Measurements from ENCODE around the gene TLX2.

Gene TLX2

DNA sequence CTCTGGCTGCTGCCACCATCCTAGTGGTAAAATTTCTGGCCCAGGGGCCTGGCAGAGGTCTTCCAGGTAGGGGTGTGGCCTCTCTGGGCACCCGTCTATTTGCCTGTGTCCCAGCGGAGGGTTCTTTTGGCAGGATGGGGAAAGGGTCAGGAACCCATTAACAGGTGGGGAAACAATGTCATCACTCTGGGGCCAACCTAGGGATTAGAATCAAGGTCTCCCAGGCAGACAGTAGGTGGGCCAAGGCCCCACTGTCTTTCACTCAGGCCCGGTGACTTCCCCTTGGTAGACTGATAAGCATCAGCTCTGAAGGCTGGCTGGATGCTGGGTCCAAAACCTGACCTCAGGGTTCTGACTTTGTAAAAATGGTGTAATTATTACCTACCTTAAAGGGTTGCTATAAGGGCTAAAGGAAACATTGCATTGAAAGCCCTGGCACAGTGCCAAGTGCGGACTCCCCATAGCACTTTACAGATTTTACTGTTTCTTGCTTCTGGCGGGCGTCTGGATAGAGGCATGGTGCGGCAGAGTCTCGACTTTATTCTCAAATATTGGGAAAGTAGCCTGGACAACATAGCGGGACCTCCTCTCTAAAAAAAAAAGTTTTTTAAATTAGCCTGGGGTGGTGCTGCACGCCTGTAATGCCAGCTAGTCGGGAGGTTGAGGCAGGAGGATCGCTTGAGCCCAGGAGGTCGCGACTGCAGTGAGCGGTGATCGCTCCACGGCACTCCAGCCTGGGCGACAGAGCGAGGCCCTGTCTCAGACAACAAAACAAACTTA, 17.1 kb upstream of the TLX2 start:
- Histone ChIP-seq H3K9ac (ENCODE audit: low read depth in 1 of 2, low read length in 2 of 2) (peak overlapping the region; percentile 38 to 64), H3K27me3 (ENCODE audit: control insufficient read depth in 1 of 2, insufficient read depth in 2 of 2, low read length in 2 of 2) (peaks cover 0 to 12% of the 10 kb centered on the region in 2 donors), H3K4me1 (ENCODE audit: control insufficient read depth in 1 of 2, insufficient read depth in 2 of 2, low read length in 2 of 2) (peaks cover 32 to 43% of the 10 kb centered on the region in 2 donors), H3K36me3 (ENCODE audit: control insufficient read depth in 1 of 2, insufficient read depth in 2 of 2, low read length in 2 of 2) (peaks cover 16 to 21% of the 10 kb centered on the region in 2 donors), H3K4me3 (ENCODE audit: low read depth in 1 of 2, low read length in 2 of 2) (peak overlapping the region; percentile 74 to 82), H3K9me3 (ENCODE audit: control insufficient read depth in 1 of 2, low read length in 2 of 2) (no peaks in the 10 kb centered on the region), H3K27ac (ENCODE audit: low read depth, low read length) (no peak overlapping the region)

GRCh38 chr2:74497777-74498499, 16.3 kb upstream of the TLX2 start:
- Histone ChIP-seq H3K36me3 (ENCODE audit: control insufficient read depth in 1 of 2, insufficient read depth in 2 of 2, low read length in 2 of 2) (peaks cover 8 to 13% of the 10 kb centered on the region in 2 donors), H3K27ac (ENCODE audit: low read depth, low read length) (no peak overlapping the region), H3K4me1 (ENCODE audit: control insufficient read depth in 1 of 2, insufficient read depth in 2 of 2, low read length in 2 of 2) (peaks cover 32 to 45% of the 10 kb centered on the region in 2 donors), H3K27me3 (ENCODE audit: control insufficient read depth in 1 of 2, insufficient read depth in 2 of 2, low read length in 2 of 2) (peaks cover 0 to 12% of the 10 kb centered on the region in 2 donors), H3K9me3 (ENCODE audit: control insufficient read depth in 1 of 2, low read length in 2 of 2) (no peaks in the 10 kb centered on the region), H3K9ac (ENCODE audit: low read depth in 1 of 2, low read length in 2 of 2) (peak overlapping the region; percentile 64 to 68), H3K4me3 (ENCODE audit: low read depth in 1 of 2, low read length in 2 of 2) (peak overlapping the region; percentile 74 to 82)

DNA sequence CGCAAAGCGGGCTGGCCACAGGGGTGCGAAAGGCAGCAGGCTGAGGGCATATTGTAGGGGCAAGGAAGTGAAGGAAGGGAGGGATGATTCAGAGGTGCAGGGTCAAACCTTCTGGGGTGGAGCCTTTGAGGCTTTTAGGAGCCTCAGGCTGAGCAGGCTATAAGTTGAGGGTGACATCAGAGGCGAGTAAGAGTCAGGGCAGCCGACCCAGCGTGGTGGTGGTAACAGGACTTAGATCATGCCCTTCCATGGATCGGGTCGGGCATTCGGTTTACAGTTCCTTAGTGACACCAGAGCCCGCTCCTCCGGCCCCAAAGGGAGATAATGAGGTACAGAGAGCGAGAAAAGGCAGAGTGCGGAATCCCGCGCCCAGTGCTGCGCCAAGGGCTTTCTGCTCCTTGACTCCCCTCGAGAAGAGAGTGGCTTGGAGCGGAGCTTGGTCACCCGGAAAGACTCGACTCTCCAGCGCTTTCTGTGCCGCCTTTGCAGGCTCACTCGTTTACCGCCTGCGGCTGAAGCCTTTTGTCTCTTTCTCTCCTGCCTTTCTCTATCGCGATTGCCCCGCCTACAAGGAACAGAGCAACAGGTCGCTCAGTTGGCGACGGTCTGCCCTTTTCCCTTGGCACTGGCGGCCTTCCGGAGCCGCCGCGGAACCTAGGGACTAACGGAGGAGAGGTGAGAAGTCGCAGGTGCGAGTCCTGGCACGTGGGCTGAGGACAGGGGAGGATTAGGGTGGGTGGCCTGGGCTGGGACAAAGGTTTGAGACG, 15.6 kb upstream of the TLX2 start:
- Histone ChIP-seq H3K27ac (ENCODE audit: low read depth, low read length) (no peak overlapping the region), H3K27me3 (ENCODE audit: control insufficient read depth in 1 of 2, insufficient read depth in 2 of 2, low read length in 2 of 2) (peaks cover 0 to 12% of the 10 kb centered on the region in 2 donors), H3K4me3 (ENCODE audit: low read depth in 1 of 2, low read length in 2 of 2) (peak overlapping the region; percentile 74 to 82), H3K4me1 (ENCODE audit: control insufficient read depth in 1 of 2, insufficient read depth in 2 of 2, low read length in 2 of 2) (peaks cover 34 to 47% of the 10 kb centered on the region in 2 donors), H3K36me3 (ENCODE audit: control insufficient read depth in 1 of 2, insufficient read depth in 2 of 2, low read length in 2 of 2) (peaks cover 2 to 6% of the 10 kb centered on the region in 2 donors), H3K9me3 (ENCODE audit: control insufficient read depth in 1 of 2, low read length in 2 of 2) (no peaks in the 10 kb centered on the region), H3K9ac (ENCODE audit: low read depth in 1 of 2, low read length in 2 of 2) (peak overlapping the region; percentile 64 to 68)

GRCh38 chr2:74499267-74499939, 14.8 kb upstream of the TLX2 start, which contains the start of gene LBX2:
Gene LBX2 (minus strand): TSS chr2:74499603. CDS start chr2:74499537, 66 bp downstream.
- Histone ChIP-seq H3K9ac (ENCODE audit: low read depth in 1 of 2, low read length in 2 of 2) (peak within 1 kb of the TSS; percentile 64 to 68), H3K9me3 (ENCODE audit: control insufficient read depth in 1 of 2, low read length in 2 of 2) (no peaks in the 10 kb centered on the region), H3K4me1 (ENCODE audit: control insufficient read depth in 1 of 2, insufficient read depth in 2 of 2, low read length in 2 of 2) (peaks cover 41 to 54% of the 10 kb centered on the region in 2 donors), H3K27me3 (ENCODE audit: control insufficient read depth in 1 of 2, insufficient read depth in 2 of 2, low read length in 2 of 2) (peaks cover 0 to 12% of the 10 kb centered on the region in 2 donors), H3K36me3 (ENCODE audit: control insufficient read depth in 1 of 2, insufficient read depth in 2 of 2, low read length in 2 of 2) (no peaks in the 10 kb centered on the region), H3K27ac (ENCODE audit: low read depth, low read length) (no peak within 1 kb of the TSS), H3K4me3 (ENCODE audit: low read depth in 1 of 2, low read length in 2 of 2) (peak within 1 kb of the TSS; percentile 74 to 82)

DNA sequence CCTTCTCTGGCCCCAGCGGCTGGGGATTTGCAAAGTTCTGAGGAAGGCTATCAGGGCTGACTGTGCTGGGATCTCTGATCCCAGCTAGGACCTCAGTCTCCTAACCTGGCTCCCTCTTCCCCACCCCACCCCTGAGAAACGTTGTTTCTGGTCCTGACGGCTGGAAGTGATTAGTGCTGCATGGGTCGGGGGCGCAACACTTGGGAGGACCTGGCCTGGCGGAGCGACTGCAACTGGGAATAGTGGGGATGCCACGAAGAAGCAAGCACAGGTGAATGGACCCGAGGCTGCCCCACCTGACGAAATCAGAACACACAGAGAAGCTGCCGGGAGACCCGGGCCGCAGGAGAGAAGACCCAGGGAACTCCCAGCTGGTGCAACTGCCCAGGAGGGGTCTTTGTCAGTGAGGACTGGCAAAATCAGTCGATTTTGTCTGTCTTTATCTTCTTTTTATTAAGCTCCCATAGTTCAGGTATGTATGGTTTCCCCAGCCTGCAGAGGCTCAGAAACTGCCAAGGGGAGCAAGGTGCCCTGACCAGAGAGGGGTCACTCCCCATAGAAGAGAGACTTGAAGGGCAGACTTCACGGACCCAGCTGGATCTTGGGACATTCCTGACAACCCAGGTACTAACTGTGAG, 14.2 kb upstream of the TLX2 start:
- Histone ChIP-seq H3K4me1 (ENCODE audit: control insufficient read depth in 1 of 2, insufficient read depth in 2 of 2, low read length in 2 of 2) (peaks cover 46 to 57% of the 10 kb centered on the region in 2 donors), H3K4me3 (ENCODE audit: low read depth in 1 of 2, low read length in 2 of 2) (peak overlapping the region; percentile 74 to 82), H3K9me3 (ENCODE audit: control insufficient read depth in 1 of 2, low read length in 2 of 2) (no peaks in the 10 kb centered on the region), H3K27me3 (ENCODE audit: control insufficient read depth in 1 of 2, insufficient read depth in 2 of 2, low read length in 2 of 2) (peaks cover 0 to 12% of the 10 kb centered on the region in 2 donors), H3K9ac (ENCODE audit: low read depth in 1 of 2, low read length in 2 of 2) (peak overlapping the region; percentile 64 to 68), H3K36me3 (ENCODE audit: control insufficient read depth in 1 of 2, insufficient read depth in 2 of 2, low read length in 2 of 2) (peaks cover 0 to 2% of the 10 kb centered on the region in 2 donors), H3K27ac (ENCODE audit: low read depth, low read length) (no peak overlapping the region)

GRCh38 chr2:74500578-74500946, 13.7 kb upstream of the TLX2 start:
- Histone ChIP-seq H3K9ac (ENCODE audit: low read depth in 1 of 2, low read length in 2 of 2) (no peak overlapping the region), H3K27me3 (ENCODE audit: control insufficient read depth in 1 of 2, insufficient read depth in 2 of 2, low read length in 2 of 2) (peaks cover 0 to 12% of the 10 kb centered on the region in 2 donors), H3K27ac (ENCODE audit: low read depth, low read length) (no peak overlapping the region), H3K36me3 (ENCODE audit: control insufficient read depth in 1 of 2, insufficient read depth in 2 of 2, low read length in 2 of 2) (peaks cover 0 to 7% of the 10 kb centered on the region in 2 donors), H3K9me3 (ENCODE audit: control insufficient read depth in 1 of 2, low read length in 2 of 2) (no peaks in the 10 kb centered on the region), H3K4me1 (ENCODE audit: control insufficient read depth in 1 of 2, insufficient read depth in 2 of 2, low read length in 2 of 2) (peaks cover 51 to 62% of the 10 kb centered on the region in 2 donors), H3K4me3 (ENCODE audit: low read depth in 1 of 2, low read length in 2 of 2) (no peak overlapping the region)

- H3K36me3 ChIP-seq (ENCODE audit: control insufficient read depth in 1 of 2, insufficient read depth in 2 of 2, low read length in 2 of 2), result peaks cover 0 to 11% of the 10 kb centered on the region in 2 donors
- peak overlapping the region; percentile 88 to 94 for H3K4me3 ChIP-seq (ENCODE audit: low read depth in 1 of 2, low read length in 2 of 2)
- peaks cover 58 to 71% of the 10 kb centered on the region in 2 donors for H3K4me1 ChIP-seq (ENCODE audit: control insufficient read depth in 1 of 2, insufficient read depth in 2 of 2, low read length in 2 of 2)
- H3K9me3 ChIP-seq (ENCODE audit: control insufficient read depth in 1 of 2, low read length in 2 of 2), result no peaks in the 10 kb centered on the region
- peak overlapping the region in 1 of 2 donors; percentile 15 for H3K9ac ChIP-seq (ENCODE audit: low read depth in 1 of 2, low read length in 2 of 2)
- no peak overlapping the region for H3K27ac ChIP-seq (ENCODE audit: low read depth, low read length)
- peaks cover 0 to 12% of the 10 kb centered on the region in 2 donors for H3K27me3 ChIP-seq (ENCODE audit: control insufficient read depth in 1 of 2, insufficient read depth in 2 of 2, low read length in 2 of 2)
These were observed 12.7 kb upstream of the TLX2 start for GRCh38 chr2:74501335-74502071.

DNA sequence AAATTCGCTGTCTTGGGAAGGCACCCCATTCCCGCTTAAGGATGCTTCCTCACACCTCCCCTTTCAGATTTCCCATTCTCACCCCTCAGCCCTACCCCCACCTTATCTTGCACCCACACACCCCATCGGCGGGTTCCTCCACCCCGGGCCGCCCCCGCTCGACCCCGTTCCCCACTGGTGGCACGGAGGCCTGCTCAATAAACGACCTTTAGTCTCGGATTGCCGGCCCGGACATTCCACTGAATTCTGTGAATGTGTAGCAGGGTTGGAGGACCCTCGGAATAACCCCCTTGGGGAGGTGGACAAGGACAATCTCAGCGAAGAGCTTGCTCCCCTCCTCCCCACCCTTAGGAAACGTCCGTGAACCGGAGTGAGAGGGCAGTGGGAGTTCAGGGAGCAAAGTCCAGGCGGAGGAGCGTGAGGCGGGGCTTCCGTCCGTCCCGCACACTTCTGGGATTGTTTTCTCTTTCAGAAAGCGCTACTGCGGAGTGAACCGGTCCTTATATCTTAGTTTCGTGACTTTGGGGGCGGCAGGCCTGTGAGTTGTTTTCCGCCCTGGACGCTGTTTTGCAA, 12.0 kb upstream of the TLX2 start:
- H3K9ac ChIP-seq (ENCODE audit: low read depth in 1 of 2, low read length in 2 of 2), result peak overlapping the region; percentile 92 to 98
- H3K9me3 ChIP-seq (ENCODE audit: control insufficient read depth in 1 of 2, low read length in 2 of 2), result no peaks in the 10 kb centered on the region
- peaks cover 62 to 74% of the 10 kb centered on the region in 2 donors for H3K4me1 ChIP-seq (ENCODE audit: control insufficient read depth in 1 of 2, insufficient read depth in 2 of 2, low read length in 2 of 2)
- peaks cover 0 to 11% of the 10 kb centered on the region in 2 donors for H3K36me3 ChIP-seq (ENCODE audit: control insufficient read depth in 1 of 2, insufficient read depth in 2 of 2, low read length in 2 of 2)
- peak overlapping the region; percentile 88 to 94 for H3K4me3 ChIP-seq (ENCODE audit: low read depth in 1 of 2, low read length in 2 of 2)
- H3K27me3 ChIP-seq (ENCODE audit: control insufficient read depth in 1 of 2, insufficient read depth in 2 of 2, low read length in 2 of 2), result peaks cover 0 to 12% of the 10 kb centered on the region in 2 donors
- H3K27ac ChIP-seq (ENCODE audit: low read depth, low read length), result peak overlapping the region; percentile 88

Data from duodenal mucosa (tissue), 2 donors.